Loucy (cell line): ENCODE results near the gene CNOT2.

Experiments used
- EZH2phosphoT487 ChIP-seq: fragments of 200-600 bp; IDR thresholded peaks from 2 replicates; pipeline ENCODE4 v1.6.1; 2018; ENCODE audit warnings: antibody characterized with exemption, mild to moderate bottlenecking, moderate library complexity, borderline replicate concordance
- TF ChIP-seq, protein P1 (sequence below): fragments of 200-600 bp; sonication (generic); conservative IDR thresholded peaks from 2 replicates; pipeline ENCODE4 v1.5.1; 2014; ENCODE audit warnings: mild to moderate bottlenecking, antibody characterized with exemption, low read length

GRCh38 chr12:70366581-70367257, 123.5 kb downstream of the CNOT2 start:
- TF ChIP-seq, protein P1, sequence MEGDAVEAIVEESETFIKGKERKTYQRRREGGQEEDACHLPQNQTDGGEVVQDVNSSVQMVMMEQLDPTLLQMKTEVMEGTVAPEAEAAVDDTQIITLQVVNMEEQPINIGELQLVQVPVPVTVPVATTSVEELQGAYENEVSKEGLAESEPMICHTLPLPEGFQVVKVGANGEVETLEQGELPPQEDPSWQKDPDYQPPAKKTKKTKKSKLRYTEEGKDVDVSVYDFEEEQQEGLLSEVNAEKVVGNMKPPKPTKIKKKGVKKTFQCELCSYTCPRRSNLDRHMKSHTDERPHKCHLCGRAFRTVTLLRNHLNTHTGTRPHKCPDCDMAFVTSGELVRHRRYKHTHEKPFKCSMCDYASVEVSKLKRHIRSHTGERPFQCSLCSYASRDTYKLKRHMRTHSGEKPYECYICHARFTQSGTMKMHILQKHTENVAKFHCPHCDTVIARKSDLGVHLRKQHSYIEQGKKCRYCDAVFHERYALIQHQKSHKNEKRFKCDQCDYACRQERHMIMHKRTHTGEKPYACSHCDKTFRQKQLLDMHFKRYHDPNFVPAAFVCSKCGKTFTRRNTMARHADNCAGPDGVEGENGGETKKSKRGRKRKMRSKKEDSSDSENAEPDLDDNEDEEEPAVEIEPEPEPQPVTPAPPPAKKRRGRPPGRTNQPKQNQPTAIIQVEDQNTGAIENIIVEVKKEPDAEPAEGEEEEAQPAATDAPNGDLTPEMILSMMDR = no peak
- TF ChIP-seq EZH2phosphoT487 = no peak
